ENCODE measurements around the gene FOXR1. TPM values are rescaled to one million over a fixed set of nuclear protein-coding genes. Genes with fewer than 3 reads are reported as not detected.

Gene FOXR1
- total RNA-seq, 1 donor from 2014 or later: not detected

- no peaks in the 10 kb centered on the region for H3K36me3 Mint-ChIP-seq (ENCODE audit: insufficient read depth)
- no peak for TF ChIP-seq CTCF (IDR thresholded peaks at IDR 0.05; ENCODE audit: unreplicated experiment)
- no peaks in the 10 kb centered on the region for H3K9me3 Mint-ChIP-seq (ENCODE audit: low read depth)
- DNase-seq (ENCODE audit: low spot score, unreplicated experiment): no peak
- H3K4me1 Mint-ChIP-seq (ENCODE audit: low read depth): no peaks in the 10 kb centered on the region
- H3K27me3 Mint-ChIP-seq: peaks cover 29% of the 10 kb centered on the region
- no peak overlapping the region for H3K4me3 Mint-ChIP-seq (ENCODE audit: low read depth)
- H3K27ac Mint-ChIP-seq: no peak overlapping the region
Observed at GRCh38 chr11:118938491-118939403, 32.8 kb upstream of the FOXR1 start.

- H3K36me3 Mint-ChIP-seq (ENCODE audit: insufficient read depth): no peaks in the 10 kb centered on the region
- no peak overlapping the region for H3K27ac Mint-ChIP-seq
- H3K4me3 Mint-ChIP-seq (ENCODE audit: low read depth): no peak overlapping the region
Observed at GRCh38 chr11:118939404-118939915, 32.1 kb upstream of the FOXR1 start.

DNA sequence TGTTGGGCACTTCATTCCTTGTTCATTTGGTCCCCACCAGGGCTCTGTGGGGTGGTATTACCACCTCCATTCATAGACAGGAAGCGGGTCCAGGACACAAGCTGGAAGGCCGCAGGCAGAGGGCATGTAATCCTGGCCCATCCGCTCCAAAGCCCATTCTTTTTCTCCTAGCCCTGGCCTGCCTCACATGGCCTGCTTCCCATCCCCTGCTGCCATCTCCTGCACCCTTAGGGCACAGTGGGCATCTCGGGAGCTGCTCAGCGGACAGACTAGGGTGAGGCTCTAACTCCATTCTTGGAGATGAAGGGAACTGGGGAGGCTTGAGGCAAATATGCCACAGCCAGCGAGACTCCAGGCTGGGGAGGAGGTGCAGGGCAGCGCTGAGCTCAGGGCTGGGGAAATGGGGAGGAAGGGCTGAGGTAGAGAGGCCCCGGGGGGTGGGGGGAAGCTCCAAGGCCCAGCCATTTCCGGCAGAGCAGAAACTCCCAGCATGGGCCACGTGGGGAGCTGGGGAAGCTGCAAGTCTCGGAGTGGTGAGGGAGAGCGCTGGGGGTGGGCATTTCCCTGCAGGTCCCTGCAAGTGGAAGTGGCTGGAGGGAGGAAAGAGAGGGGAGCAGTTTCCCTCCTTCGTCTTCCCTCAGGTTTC lies 31.5 kb upstream of the FOXR1 start:
- TF ChIP-seq CTCF (IDR thresholded peaks at IDR 0.05; ENCODE audit: unreplicated experiment): no peak
- Mint-ChIP-seq H3K4me1 (ENCODE audit: low read depth) (no peaks in the 10 kb centered on the region), H3K9me3 (ENCODE audit: low read depth) (no peaks in the 10 kb centered on the region), H3K27me3 (peaks cover 31% of the 10 kb centered on the region), H3K36me3 (ENCODE audit: insufficient read depth) (no peaks in the 10 kb centered on the region), H3K4me3 (ENCODE audit: low read depth) (no peak overlapping the region), H3K27ac (no peak overlapping the region)
- no peak for DNase-seq (ENCODE audit: low spot score, unreplicated experiment)

More at GRCh38 chr11:118939404-118939915, 32.1 kb upstream of the FOXR1 start:
- no peak for TF ChIP-seq CTCF (IDR thresholded peaks at IDR 0.05; ENCODE audit: unreplicated experiment)
- DNase-seq (ENCODE audit: low spot score, unreplicated experiment): no peak
- Mint-ChIP-seq H3K9me3 (ENCODE audit: low read depth) (no peaks in the 10 kb centered on the region), H3K4me1 (ENCODE audit: low read depth) (no peaks in the 10 kb centered on the region), H3K27me3 (peaks cover 29% of the 10 kb centered on the region)

GRCh38 chr11:118947091-118947490 lies 24.5 kb upstream of the FOXR1 start:
- Mint-ChIP-seq H3K9me3 (ENCODE audit: low read depth) (no peaks in the 10 kb centered on the region), H3K27ac (no peak overlapping the region)

More at GRCh38 chr11:118947091-118947490, 24.5 kb upstream of the FOXR1 start:
- Mint-ChIP-seq H3K36me3 (ENCODE audit: insufficient read depth) (no peaks in the 10 kb centered on the region), H3K4me1 (ENCODE audit: low read depth) (no peaks in the 10 kb centered on the region), H3K4me3 (ENCODE audit: low read depth) (no peak overlapping the region), H3K27me3 (peaks cover 37% of the 10 kb centered on the region)
- DNase-seq (ENCODE audit: low spot score, unreplicated experiment): no peak
- TF ChIP-seq CTCF (IDR thresholded peaks at IDR 0.05; ENCODE audit: unreplicated experiment): no peak

All from progenitor cell of endocrine pancreas (in vitro differentiated cells).